ENCODE data around the gene CCDC57. TPM values are rescaled to one million over a fixed set of nuclear protein-coding genes. Genes with fewer than 3 reads are reported as not detected.

CCDC57 gene
- total RNA-seq, result 10 to 100 TPM in 3 of 4 donors, 1 to 10 TPM in 1; 8.8 to 31.5 (median 17.1) TPM

- TF ChIP-seq CTCF (IDR thresholded peaks at IDR 0.05; ENCODE audit: low read depth), result no peak
Observed at GRCh38 chr17:82212331-82213250, at the start of gene CCDC57. TSS of gene CCDC57 (minus strand) at chr17:82212842. CDS start at chr17:82201944, 10,898 bp downstream.

DNA sequence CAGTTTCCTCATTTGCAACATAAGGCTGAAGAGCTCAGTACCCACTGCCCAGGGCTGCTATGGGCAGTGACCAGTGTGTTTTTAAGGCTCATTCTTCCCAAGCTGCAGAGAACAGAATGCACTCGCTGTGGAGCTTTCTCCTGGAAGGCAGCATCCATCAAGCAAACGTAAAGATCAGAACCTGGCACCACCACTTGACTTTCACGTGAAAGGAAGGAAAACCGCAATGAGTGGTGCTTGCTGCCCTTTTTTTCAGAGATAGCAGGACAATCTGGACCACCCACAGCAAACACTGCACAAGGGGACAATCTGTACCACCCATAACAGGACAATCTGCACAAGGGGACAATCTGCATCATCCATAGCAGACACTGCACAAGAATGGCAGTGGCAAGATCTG is 49.7 kb upstream of the CCDC57 start:
- no peak for TF ChIP-seq CTCF (IDR thresholded peaks at IDR 0.05; ENCODE audit: low read depth)

DNA sequence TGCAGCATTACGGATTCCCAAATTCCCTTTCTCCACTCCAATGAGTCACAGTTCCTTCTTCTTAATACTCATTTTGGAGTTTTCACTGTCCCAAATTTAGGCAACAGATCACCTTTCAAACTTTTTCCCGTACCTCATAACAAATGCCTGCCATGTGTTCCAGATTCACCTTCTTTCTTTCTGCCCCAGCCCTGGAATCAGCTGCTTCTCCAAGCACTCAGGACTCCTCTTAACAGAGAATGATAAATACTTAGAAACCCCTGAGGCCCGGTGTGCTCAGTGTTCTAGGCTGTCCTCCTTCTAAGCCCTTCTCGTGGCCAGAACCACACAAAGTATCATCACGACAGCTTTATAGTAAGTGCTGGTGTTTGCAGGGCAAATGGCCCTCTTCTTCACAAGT is 45.9 kb upstream of the CCDC57 start:
- no peak for TF ChIP-seq CTCF (IDR thresholded peaks at IDR 0.05; ENCODE audit: low read depth)

- TF ChIP-seq CTCF (IDR thresholded peaks at IDR 0.05; ENCODE audit: low read depth), result no peak
Observed at GRCh38 chr17:82257473-82257872, 44.8 kb upstream of the CCDC57 start.

DNA sequence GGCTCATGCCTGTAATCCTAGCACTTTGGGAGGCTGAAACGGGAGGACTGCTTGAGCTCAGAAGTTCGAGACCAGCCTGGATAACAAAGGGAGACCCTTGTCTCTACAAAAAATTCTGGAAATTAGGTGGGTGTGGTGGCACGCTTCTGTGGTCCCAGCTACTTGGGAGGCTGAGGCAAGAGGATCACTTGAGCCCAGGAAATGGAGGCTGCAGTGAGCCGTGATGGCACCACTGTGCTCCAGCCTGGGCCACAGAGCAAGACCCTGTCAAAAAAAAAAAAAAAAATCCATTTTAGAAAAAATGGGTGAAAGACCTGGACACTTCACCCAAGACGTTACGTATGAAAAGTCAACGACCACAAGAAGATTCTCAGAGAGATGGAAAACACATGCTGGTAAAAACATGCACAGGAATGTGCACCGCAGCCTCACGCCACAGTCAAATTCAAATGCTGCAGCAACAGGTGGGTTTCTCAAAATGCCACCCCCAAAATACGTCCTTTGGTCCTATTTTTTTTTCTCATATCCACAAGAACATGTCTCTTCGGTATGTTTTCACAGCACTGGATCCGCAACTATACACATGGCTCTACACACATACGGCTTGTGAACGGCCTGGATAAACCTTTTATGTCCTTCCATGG is 43.7 kb upstream of the CCDC57 start:
- no peak for TF ChIP-seq CTCF (IDR thresholded peaks at IDR 0.05; ENCODE audit: low read depth)

DNA sequence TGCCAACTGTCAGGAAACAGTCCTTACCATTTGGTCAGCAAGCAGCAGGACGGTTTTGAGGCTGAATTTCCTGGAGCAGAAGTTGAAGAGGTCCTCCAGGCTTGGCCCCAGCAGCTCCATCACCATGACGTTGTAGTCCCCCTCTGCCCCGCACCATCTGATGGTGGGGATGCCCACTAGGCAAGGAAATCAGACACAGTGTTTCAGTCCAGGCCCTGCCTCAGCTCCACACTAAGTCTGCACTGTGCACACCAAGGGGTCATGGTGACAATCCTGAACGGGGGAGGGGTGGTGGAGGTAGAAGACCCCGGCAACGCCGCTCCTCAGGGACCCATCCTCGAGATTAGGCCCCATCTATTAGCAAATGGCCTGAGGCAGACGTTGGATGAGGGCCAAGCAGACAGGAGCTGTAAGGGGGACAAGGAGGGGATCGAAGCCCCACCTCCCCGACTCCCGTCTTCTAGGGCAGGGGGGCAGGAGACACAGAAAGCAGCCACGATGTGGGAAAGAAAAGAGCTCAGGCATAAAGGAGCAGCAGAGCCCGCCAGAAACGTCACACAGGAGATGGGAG is 42.8 kb upstream of the CCDC57 start:
- TF ChIP-seq CTCF (IDR thresholded peaks at IDR 0.05; ENCODE audit: low read depth), result no peak

DNA sequence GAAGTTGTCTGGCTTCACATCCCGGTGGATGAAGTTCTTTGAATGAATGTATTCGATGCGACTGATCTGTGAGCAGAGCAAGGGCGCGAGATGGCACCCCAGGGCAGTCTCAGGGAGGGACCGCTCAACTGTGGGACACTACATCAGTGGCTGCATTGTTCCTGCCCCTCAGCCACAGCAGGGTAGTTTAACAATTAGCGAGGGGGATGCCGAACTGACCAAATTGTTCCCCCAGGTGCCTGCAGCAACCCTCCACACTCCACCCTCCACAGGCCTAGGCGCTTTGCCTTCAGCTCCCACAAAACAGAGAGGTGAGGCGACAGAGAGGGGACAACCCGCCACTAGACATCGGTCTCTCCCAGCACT is 40.5 kb upstream of the CCDC57 start:
- TF ChIP-seq CTCF (IDR thresholded peaks at IDR 0.05; ENCODE audit: low read depth), result no peak
